Ishikawa (cell line): ENCODE data around the gene GSTA1.

ENCODE experiments used
- CREB1 ChIP-seq: IDR thresholded peaks from 2 replicates; pipeline ENCODE4 v1.6.1; 2012; ENCODE audit warnings: low read depth
- MAX ChIP-seq: IDR thresholded peaks from 2 replicates; pipeline ENCODE4 v1.6.1; 2012
- NFIC ChIP-seq: IDR thresholded peaks from 2 replicates; pipeline ENCODE4 v1.6.1; 2012
- REST ChIP-seq: IDR thresholded peaks from 2 replicates; pipeline ENCODE4 v1.6.1; 2012; ENCODE audit warnings: low read depth, mild to moderate bottlenecking
- TAF1 ChIP-seq: IDR thresholded peaks from 2 replicates; pipeline ENCODE4 v1.6.1; 2012; ENCODE audit warnings: low read depth, mild to moderate bottlenecking
- TCF12 ChIP-seq: IDR thresholded peaks from 2 replicates; pipeline ENCODE4 v1.6.1; 2012; ENCODE audit warnings: low read depth
- USF1 ChIP-seq: IDR thresholded peaks from 2 replicates; pipeline ENCODE4 v1.6.1; 2012
- YY1 ChIP-seq: IDR thresholded peaks from 2 replicates; pipeline ENCODE4 v1.6.1; 2012; ENCODE audit warnings: low read depth

- TF ChIP-seq NFIC (no peak), MAX (no peak), YY1 (no peak), USF1 (no peak), TCF12 (no peak), REST (no peak), CREB1 (no peak), TAF1 (no peak)
Observed at GRCh38 chr6:52849137-52849536, 45.5 kb upstream of the GSTA1 start.
